Measurements from ENCODE around the gene SLAIN1. TPM values are rescaled to one million over a fixed set of nuclear protein-coding genes. Genes with fewer than 3 reads are reported as not detected.
A peak's percentile ranks its signal among the peaks of the same experiment; 100 is the strongest.

Gene SLAIN1
- total RNA-seq, 2 experiments from 2014 or later: 26.7 to 39.8 TPM

- Mint-ChIP-seq H3K27me3 (no peaks in the 10 kb centered on the region), H3K36me3 (ENCODE audit: low read depth) (peaks cover 6% of the 10 kb centered on the region), H3K4me3 (no peak overlapping the region), H3K4me1 (peaks cover 27% of the 10 kb centered on the region), H3K27ac (no peak overlapping the region), H3K9me3 (ENCODE audit: low read depth) (no peaks in the 10 kb centered on the region)
- intact Hi-C loops (cut with DNase I, micrococcal nuclease): loop anchor here in 1 of 2 experiments (10.0 kb wide), 1 partner anchor 707 kb away; the partner anchor contains the start of gene FBXL3
- CTCF ChIA-PET: interaction anchor here (1.2 to 1.5 kb wide), 2 partner anchors 9 to 36 kb away, joined by 3 read pairs; no protein-coding TSS in a partner anchor
- POLR2A ChIA-PET: no interaction called here
- DNase-seq (no peak), ATAC-seq (no peak)
Measured at GRCh38 chr13:77732287-77732686, 34.8 kb downstream of the SLAIN1 start.

- no peak for ATAC-seq
- POLR2A ChIA-PET: no interaction called here
- CTCF ChIA-PET: interaction anchor here (0.6 to 1.5 kb wide), 3 partner anchors 10 to 700 kb away, joined by 3 read pairs; no protein-coding TSS in a partner anchor
Measured at GRCh38 chr13:77733674-77734073, 36.2 kb downstream of the SLAIN1 start.

GRCh38 chr13:77737583-77738200 is 40.2 kb downstream of the SLAIN1 start:
- ChIA-PET POLR2A (interaction anchor here (0.7 to 1.2 kb wide), 3 partner anchors 16 to 40 kb away, joined by 3 to 4 read pairs (median 3); partner anchors contain the start of gene SLAIN1), CTCF (interaction anchor here (0.6 to 1.1 kb wide), 3 partner anchors 11 to 41 kb away, joined by 3 to 6 read pairs (median 3); no protein-coding TSS in a partner anchor)
- H3K27me3 Mint-ChIP-seq: no peaks in the 10 kb centered on the region
- peaks cover 1% of the 10 kb centered on the region for H3K36me3 Mint-ChIP-seq (ENCODE audit: low read depth)
- ATAC-seq (peak; percentile 93), DNase-seq (peak; percentile 44)
- no peaks in the 10 kb centered on the region for H3K9me3 Mint-ChIP-seq (ENCODE audit: low read depth)
- H3K4me1 Mint-ChIP-seq: peaks cover 21% of the 10 kb centered on the region
- intact Hi-C loops (cut with DNase I, micrococcal nuclease): loop anchor here in 1 of 2 experiments (5.0 to 10.0 kb wide), 2 partner anchors 40 to 713 kb away; partner anchors contain the start of genes FBXL3 and SLAIN1
- H3K27ac Mint-ChIP-seq: no peak overlapping the region
- H3K4me3 Mint-ChIP-seq: no peak overlapping the region

More at GRCh38 chr13:77733674-77734073, 36.2 kb downstream of the SLAIN1 start:
- intact Hi-C loops (cut with DNase I, micrococcal nuclease): loop anchor here in 1 of 2 experiments (10.0 kb wide), 1 partner anchor 709 kb away; the partner anchor contains the start of gene FBXL3
- Mint-ChIP-seq H3K4me1 (peaks cover 21% of the 10 kb centered on the region), H3K27me3 (no peaks in the 10 kb centered on the region), H3K36me3 (ENCODE audit: low read depth) (peaks cover 6% of the 10 kb centered on the region), H3K9me3 (ENCODE audit: low read depth) (no peaks in the 10 kb centered on the region), H3K27ac (no peak overlapping the region), H3K4me3 (no peak overlapping the region)
- DNase-seq: no peak

GRCh38 chr13:77740097-77740735 is 42.7 kb downstream of the SLAIN1 start:
- H3K4me3 Mint-ChIP-seq: no peak overlapping the region
- H3K4me1 Mint-ChIP-seq: peaks cover 21% of the 10 kb centered on the region
- ATAC-seq (no peak), DNase-seq (no peak)
- POLR2A ChIA-PET: no interaction called here
- H3K27ac Mint-ChIP-seq: no peak overlapping the region
- peaks cover 3% of the 10 kb centered on the region for H3K36me3 Mint-ChIP-seq (ENCODE audit: low read depth)
- no peaks in the 10 kb centered on the region for H3K9me3 Mint-ChIP-seq (ENCODE audit: low read depth)
- no peaks in the 10 kb centered on the region for H3K27me3 Mint-ChIP-seq
- intact Hi-C loops (cut with DNase I, micrococcal nuclease): no loop called here
- CTCF ChIA-PET: interaction anchor here (0.6 to 1.0 kb wide), 7 partner anchors 9 to 1434 kb away, joined by 3 to 4 read pairs (median 3); no protein-coding TSS in a partner anchor

GRCh38 chr13:77740931-77741596 is 43.6 kb downstream of the SLAIN1 start:
- Mint-ChIP-seq H3K27me3 (no peaks in the 10 kb centered on the region), H3K4me3 (no peak overlapping the region), H3K27ac (no peak overlapping the region), H3K36me3 (ENCODE audit: low read depth) (peaks cover 6% of the 10 kb centered on the region), H3K9me3 (ENCODE audit: low read depth) (no peaks in the 10 kb centered on the region), H3K4me1 (peaks cover 23% of the 10 kb centered on the region)
- ChIA-PET CTCF (interaction anchor here (0.6 to 2.9 kb wide), 6 partner anchors 8 to 1433 kb away, joined by 3 to 10 read pairs (median 3); no protein-coding TSS in a partner anchor), POLR2A (no interaction called here)
- peak; percentile 10 for DNase-seq
- intact Hi-C loops (cut with DNase I, micrococcal nuclease): no loop called here
- no peak for ATAC-seq

- H3K36me3 Mint-ChIP-seq (ENCODE audit: low read depth): peaks cover 8% of the 10 kb centered on the region
- H3K4me3 Mint-ChIP-seq: no peak overlapping the region
- DNase-seq (no peak), ATAC-seq (no peak)
- peaks cover 23% of the 10 kb centered on the region for H3K4me1 Mint-ChIP-seq
- H3K9me3 Mint-ChIP-seq (ENCODE audit: low read depth): no peaks in the 10 kb centered on the region
- H3K27me3 Mint-ChIP-seq: no peaks in the 10 kb centered on the region
- ChIA-PET POLR2A (no interaction called here), CTCF (interaction anchor here (0.6 to 2.9 kb wide), 4 partner anchors 11 to 788 kb away, joined by 3 to 10 read pairs (median 4); no protein-coding TSS in a partner anchor)
- no peak overlapping the region for H3K27ac Mint-ChIP-seq
- intact Hi-C loops (cut with DNase I, micrococcal nuclease): no loop called here
Measured at GRCh38 chr13:77741597-77741972, 44.1 kb downstream of the SLAIN1 start.

- Mint-ChIP-seq H3K9me3 (ENCODE audit: low read depth) (no peaks in the 10 kb centered on the region), H3K27me3 (no peaks in the 10 kb centered on the region), H3K4me1 (peaks cover 23% of the 10 kb centered on the region), H3K4me3 (no peak overlapping the region), H3K27ac (no peak overlapping the region), H3K36me3 (ENCODE audit: low read depth) (peaks cover 14% of the 10 kb centered on the region)
- ATAC-seq: no peak
- ChIA-PET CTCF (interaction anchor here (0.8 to 2.9 kb wide), 3 partner anchors 10 to 150 kb away, joined by 3 to 10 read pairs (median 6); no protein-coding TSS in a partner anchor), POLR2A (no interaction called here)
- intact Hi-C loops (cut with DNase I, micrococcal nuclease): no loop called here
- DNase-seq: no peak
Measured at GRCh38 chr13:77742801-77743200, 45.3 kb downstream of the SLAIN1 start.

GRCh38 chr13:77745784-77746183 is 48.3 kb downstream of the SLAIN1 start:
- CTCF ChIA-PET: no interaction called here

GRCh38 chr13:77749344-77749880 is 51.9 kb downstream of the SLAIN1 start:
- intact Hi-C loops (cut with DNase I, micrococcal nuclease): no loop called here
- CTCF ChIA-PET: interaction anchor here (0.5 to 6.9 kb wide), 6 partner anchors 9 to 1256 kb away, joined by 3 to 64 read pairs (median 3); no protein-coding TSS in a partner anchor
- peaks cover 20% of the 10 kb centered on the region for H3K4me1 Mint-ChIP-seq
- DNase-seq (no peak), ATAC-seq (no peak)
- peaks cover 15% of the 10 kb centered on the region for H3K36me3 Mint-ChIP-seq (ENCODE audit: low read depth)
- POLR2A ChIA-PET: no interaction called here
- H3K4me3 Mint-ChIP-seq: no peak overlapping the region
- no peaks in the 10 kb centered on the region for H3K27me3 Mint-ChIP-seq
- H3K9me3 Mint-ChIP-seq (ENCODE audit: low read depth): no peaks in the 10 kb centered on the region
- no peak overlapping the region for H3K27ac Mint-ChIP-seq

More at GRCh38 chr13:77745784-77746183, 48.3 kb downstream of the SLAIN1 start:
- no peaks in the 10 kb centered on the region for H3K27me3 Mint-ChIP-seq
- POLR2A ChIA-PET: no interaction called here
- intact Hi-C loops (cut with DNase I, micrococcal nuclease): loop anchor here in 1 of 2 experiments (2.0 kb wide), 1 partner anchor 21 kb away; no protein-coding TSS in a partner anchor
- ATAC-seq (no peak), DNase-seq (no peak)
- H3K36me3 Mint-ChIP-seq (ENCODE audit: low read depth): peaks cover 13% of the 10 kb centered on the region
- H3K9me3 Mint-ChIP-seq (ENCODE audit: low read depth): no peaks in the 10 kb centered on the region
- H3K4me1 Mint-ChIP-seq: peaks cover 16% of the 10 kb centered on the region
- no peak overlapping the region for H3K27ac Mint-ChIP-seq
- H3K4me3 Mint-ChIP-seq: no peak overlapping the region

- ATAC-seq (peak; percentile 90), DNase-seq (peak; percentile 60)
- intact Hi-C loops (cut with DNase I, micrococcal nuclease): loop anchor here (1.0 to 10.0 kb wide), 7 partner anchors 53 to 423 kb away; no protein-coding TSS in a partner anchor
- Mint-ChIP-seq H3K4me3 (no peak overlapping the region), H3K27me3 (no peaks in the 10 kb centered on the region), H3K36me3 (ENCODE audit: low read depth) (peaks cover 11% of the 10 kb centered on the region), H3K4me1 (peaks cover 18% of the 10 kb centered on the region), H3K9me3 (ENCODE audit: low read depth) (no peaks in the 10 kb centered on the region), H3K27ac (peak overlapping the region; percentile 28)
- POLR2A ChIA-PET: no interaction called here
- CTCF ChIA-PET: interaction anchor here (0.7 to 6.9 kb wide), 9 partner anchors 9 to 187 kb away, joined by 3 to 64 read pairs (median 4); no protein-coding TSS in a partner anchor
Measured at GRCh38 chr13:77751513-77752456, 54.3 kb downstream of the SLAIN1 start.

Measured in activated CD4-positive, alpha-beta T cell treated with anti-CD3 and anti-CD28 coated beads for 36 hours (primary cell).